GM21381 (cell line): Measurements from ENCODE around the gene DKKL1.
A peak's percentile ranks its signal among the peaks of the same experiment; 100 is the strongest.

ENCODE experiments used
- ATAC-seq: cut with Tn5 transposase; IDR thresholded peaks from one replicate; pipeline ENCODE4 v1.9.1; 2021; ENCODE audit warnings: mild to moderate bottlenecking, moderate library complexity; ENCODE audit not compliant: unreplicated experiment

DKKL1 gene

GRCh38 chr19:49337267-49338022 lies 26.2 kb upstream of the DKKL1 start:
- ATAC-seq, result no peak

GRCh38 chr19:49338023-49338677 lies 25.5 kb upstream of the DKKL1 start:
- no peak for ATAC-seq

DNA sequence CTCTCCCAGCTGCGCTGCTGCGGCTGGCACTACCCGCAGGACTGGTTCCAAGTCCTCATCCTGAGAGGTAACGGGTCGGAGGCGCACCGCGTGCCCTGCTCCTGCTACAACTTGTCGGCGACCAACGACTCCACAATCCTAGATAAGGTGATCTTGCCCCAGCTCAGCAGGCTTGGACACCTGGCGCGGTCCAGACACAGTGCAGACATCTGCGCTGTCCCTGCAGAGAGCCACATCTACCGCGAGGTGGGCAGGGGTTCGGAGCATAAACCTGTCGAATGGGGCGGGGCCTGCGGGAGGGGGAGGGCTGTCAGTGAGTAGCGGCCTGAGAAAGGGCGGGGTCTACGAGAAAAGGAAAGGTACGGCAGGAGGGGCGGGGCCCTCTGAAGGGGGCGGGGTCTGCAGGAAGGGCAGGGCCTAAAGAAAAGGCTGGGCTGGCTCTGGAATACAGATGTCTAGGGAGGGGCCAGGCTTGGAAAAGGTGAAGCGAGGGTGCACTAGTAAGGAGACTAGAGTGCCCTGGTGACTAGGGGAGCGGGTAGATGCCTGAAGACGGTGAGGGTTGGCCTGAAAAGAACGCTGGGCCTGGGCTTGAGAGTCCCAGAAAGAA lies 24.9 kb upstream of the DKKL1 start:
- ATAC-seq, result no peak

- no peak for ATAC-seq
These were observed 24.2 kb upstream of the DKKL1 start for GRCh38 chr19:49339301-49340068.

- peak; percentile 74 for ATAC-seq
These were observed 23.4 kb upstream of the DKKL1 start for GRCh38 chr19:49340069-49340864.

GRCh38 chr19:49340865-49341718 lies 22.6 kb upstream of the DKKL1 start:
- no peak for ATAC-seq

DNA sequence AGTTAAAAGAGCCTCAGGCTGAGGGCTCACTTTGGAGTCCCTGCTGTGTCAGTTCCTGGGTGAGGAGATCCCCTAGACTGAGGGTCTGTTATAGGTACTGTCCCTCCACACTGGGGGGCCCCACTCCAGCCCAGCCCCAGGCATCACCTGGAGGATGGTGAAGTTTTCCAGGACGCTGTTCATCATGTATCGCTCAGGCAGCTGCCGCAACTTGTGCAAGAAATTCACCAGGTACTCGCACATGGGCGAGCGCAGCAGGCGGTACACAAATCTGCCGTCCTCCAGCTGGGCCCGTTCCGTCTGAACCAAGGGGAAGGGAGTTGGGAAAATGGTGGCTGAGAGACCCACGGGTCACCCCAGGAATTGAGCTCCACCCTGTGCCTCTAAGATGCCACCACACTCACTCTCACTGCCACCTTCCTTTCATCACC lies 21.4 kb upstream of the DKKL1 start:
- ATAC-seq, result no peak

GRCh38 chr19:49343123-49343522 lies 20.6 kb upstream of the DKKL1 start:
- ATAC-seq, result no peak

DNA sequence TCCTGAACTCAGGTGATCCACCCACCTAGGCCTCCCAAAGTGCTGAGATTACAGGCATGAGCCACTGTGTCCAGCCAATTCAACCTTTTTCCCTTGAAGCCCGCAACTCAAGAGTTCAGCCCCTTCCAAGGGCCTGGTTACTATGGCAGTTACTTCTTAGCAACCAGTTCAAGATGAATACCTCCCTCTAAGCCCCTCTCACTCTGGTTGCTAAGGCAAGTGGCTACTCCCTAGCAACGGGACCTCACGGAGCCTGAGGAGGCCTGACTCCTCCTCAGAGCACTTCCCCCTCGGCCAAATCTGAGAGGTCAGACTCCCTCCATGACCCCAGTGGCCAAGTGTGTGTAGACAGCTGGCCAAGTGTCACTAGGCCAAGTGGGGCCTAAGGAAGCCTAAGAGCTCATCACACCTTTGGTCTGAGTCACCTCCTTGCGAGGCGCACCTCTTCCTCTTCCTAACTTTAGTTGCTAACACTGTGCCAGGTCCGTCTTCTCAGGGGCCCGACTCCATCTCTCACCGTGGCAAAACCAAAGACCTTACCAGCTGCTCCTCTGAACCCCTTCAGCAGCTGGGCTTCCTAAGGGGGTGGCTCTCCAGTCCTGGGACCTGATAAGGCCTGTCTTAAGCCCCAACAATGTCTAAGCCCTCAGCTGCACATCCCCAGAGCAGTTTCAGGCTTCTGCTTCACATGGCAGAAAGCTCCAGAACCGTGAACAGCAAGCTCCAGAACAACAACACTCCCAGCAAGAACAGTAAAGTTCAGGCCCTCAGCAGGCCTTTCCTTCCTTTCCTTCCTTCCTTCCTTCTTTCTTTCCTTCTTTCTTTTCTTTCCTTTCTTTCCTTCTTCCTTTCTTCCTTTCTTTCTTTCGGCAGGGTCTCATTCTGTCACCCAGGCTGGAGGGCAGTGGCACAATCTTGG lies 18.9 kb upstream of the DKKL1 start:
- no peak for ATAC-seq

GRCh38 chr19:49347191-49347590 lies 16.5 kb upstream of the DKKL1 start:
- ATAC-seq, result no peak

DNA sequence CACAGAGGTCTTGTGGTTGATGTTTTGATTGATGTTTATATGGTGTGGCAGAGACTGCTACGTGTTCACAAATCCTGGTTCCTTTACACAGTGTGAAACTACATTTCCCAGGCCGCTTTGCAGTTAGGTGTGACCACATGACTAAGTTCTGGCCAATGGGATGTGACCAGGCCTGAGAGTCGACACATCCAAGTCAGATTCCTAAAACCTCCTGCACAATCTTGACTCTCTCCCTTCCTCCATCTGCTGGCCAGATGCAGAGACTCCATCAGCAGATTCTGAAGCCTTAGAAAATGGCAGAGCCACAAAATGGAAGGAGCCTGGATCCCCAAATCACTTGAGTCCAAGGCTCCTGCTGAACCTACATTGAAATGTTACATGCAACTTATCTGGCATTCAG lies 15.8 kb upstream of the DKKL1 start:
- no peak for ATAC-seq

- no peak for ATAC-seq
These were observed 15.1 kb upstream of the DKKL1 start for GRCh38 chr19:49348305-49349189.

DNA sequence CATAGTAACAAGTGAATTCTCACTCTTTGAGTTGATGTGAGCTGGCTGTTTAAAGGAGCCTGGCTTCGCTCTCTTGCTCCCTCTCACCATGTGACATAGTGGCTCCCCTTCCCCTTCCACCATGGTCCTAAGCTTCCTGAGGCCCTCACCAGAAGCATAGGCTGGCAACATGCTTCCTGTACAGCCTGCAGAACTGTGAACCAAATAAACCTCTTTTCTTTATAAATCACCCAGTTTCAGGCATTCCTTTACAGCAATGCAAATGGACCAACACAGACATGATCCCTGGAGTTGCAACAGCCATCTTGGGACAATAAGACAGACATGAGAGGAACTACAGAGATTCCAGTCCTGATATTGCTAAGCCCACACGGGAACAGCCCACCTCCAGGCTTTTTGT lies 14.1 kb upstream of the DKKL1 start:
- no peak for ATAC-seq

- no peak for ATAC-seq
These were observed 7.7 kb upstream of the DKKL1 start for GRCh38 chr19:49355909-49356353.

DNA sequence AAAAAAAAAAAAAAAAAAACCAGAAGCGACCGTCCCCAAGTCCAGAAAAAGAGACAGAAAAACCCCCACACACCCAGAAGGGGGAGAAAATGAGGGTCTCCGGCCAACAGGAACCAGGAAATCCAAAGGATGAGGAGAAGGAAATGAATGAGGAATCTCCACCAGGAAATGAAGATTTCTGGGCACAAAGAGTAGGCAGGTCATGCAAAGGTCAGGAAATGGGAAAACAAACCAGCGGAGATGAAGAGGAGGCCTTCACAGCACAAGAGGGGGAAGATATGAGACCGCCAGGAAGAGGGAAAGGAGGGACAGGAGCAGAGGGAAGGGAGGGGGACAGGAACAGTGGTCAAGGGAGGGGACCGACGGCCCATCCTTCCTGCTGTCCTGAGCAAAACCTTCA lies 7.3 kb upstream of the DKKL1 start:
- ATAC-seq, result no peak

- ATAC-seq, result no peak
These were observed 6.5 kb upstream of the DKKL1 start for GRCh38 chr19:49357186-49357585.
